GF-D8 (cell line): Measurements from ENCODE around the gene SLC16A1.
A peak's percentile ranks its signal among the peaks of the same experiment; 100 is the strongest.

Experiments
- DNase-seq: peaks from one replicate; lab custom pipeline; 2025; lab: John Stamatoyannopoulos, UW

The SLC16A1 gene

DNA sequence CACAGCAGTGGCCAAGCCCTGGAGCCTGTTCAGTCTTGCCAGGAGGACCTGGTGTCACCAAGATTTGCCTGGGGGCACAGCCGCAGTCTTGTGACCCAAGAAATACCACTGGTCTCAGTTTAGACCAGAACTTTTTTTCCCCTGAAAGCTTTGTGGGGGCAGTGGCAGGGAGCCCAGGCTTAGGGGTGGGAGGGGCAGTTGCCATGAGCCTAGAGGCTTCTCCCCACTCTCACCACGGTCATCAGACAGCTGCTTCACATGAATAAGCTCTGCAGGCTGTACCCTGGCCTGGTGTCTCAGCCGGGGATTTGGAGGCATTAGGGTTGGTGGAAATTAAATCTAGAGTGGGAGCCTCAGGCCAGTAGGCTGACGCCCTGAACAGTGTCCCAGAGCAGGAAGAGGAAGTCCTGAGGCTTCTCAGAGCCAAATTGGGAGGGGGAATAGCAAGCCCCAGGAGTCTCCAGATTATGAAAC lies 73.7 kb downstream of the SLC16A1 start:
- DNase-seq = peak; percentile 5

DNA sequence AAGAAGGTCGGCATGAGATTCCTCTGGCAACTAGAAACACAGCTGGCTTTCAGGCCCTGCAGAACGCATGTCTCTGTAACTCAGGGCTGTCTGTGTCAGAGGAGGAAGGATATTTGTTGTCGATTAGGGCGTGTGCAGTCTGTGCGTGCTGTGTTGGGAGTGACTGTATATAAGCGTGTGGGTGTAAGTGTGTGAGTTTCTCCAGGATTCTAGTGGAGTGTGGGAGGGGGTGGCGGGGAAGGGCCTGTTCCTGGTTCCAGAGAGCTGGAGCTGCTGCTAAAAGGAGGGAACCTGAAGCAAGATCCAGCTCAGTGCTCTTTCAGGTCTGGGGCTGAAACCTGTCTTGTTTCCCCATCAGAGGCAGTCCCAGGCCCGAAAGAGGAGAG lies 74.3 kb downstream of the SLC16A1 start:
- no peak for DNase-seq

- DNase-seq = no peak
Measured at GRCh38 chr1:112879834-112880233, 76.2 kb downstream of the SLC16A1 start.

- DNase-seq = no peak
Measured at GRCh38 chr1:112878321-112878720, 77.7 kb downstream of the SLC16A1 start.

GRCh38 chr1:112877750-112878149 lies 78.2 kb downstream of the SLC16A1 start:
- no peak for DNase-seq

- no peak for DNase-seq
Measured at GRCh38 chr1:112876315-112876714, 79.7 kb downstream of the SLC16A1 start.

GRCh38 chr1:112872551-112872962 lies 83.4 kb downstream of the SLC16A1 start:
- no peak for DNase-seq

GRCh38 chr1:112870887-112871646 lies 84.9 kb downstream of the SLC16A1 start:
- DNase-seq = no peak

GRCh38 chr1:112869895-112870294 lies 86.1 kb downstream of the SLC16A1 start:
- no peak for DNase-seq

DNA sequence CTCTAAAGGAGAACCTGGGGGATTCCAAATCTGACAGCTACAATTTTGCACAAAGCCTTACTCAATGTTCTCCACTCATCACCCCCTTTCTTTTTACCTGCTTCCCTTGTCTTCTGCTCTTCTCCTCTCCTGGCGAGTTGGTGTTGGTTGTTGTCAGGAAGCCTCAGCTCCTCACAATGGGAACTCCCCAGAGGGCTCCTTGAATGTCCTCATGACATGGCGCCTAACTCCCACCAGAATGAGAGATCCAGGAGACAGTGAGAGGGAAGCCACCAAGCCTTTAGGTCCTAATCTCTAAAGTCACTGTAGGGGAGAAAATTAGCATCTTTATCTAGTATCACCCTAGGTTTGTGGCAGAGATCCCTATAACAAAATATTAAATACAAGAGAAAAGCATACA lies 87.8 kb downstream of the SLC16A1 start:
- DNase-seq = no peak

GRCh38 chr1:112866981-112867380 lies 89.0 kb downstream of the SLC16A1 start:
- no peak for DNase-seq

DNA sequence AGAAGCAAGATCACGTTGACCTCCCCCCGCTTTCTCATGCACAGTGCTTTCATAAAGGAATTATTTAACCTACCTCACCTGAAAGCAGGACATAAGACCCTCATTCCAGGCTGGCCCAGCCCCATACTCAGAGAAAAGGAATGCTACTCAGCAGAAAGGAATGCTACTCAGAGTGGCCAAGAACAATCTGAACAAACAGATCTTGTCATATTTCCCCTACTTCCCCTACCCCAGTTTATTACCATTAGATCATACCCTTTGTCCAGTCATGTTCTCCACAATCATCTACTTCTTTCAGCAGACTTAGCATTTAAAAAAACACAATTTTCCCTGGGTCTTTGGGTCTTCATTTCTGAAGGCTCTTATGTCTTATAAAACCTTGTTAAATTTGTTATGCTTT lies 89.8 kb downstream of the SLC16A1 start:
- DNase-seq = no peak

GRCh38 chr1:112862753-112863426 lies 93.1 kb downstream of the SLC16A1 start:
- no peak for DNase-seq
